Lung (tissue), 12 donors: ENCODE data around the gene UBA5. TPM values are rescaled to one million over a fixed set of nuclear protein-coding genes. Genes with fewer than 3 reads are reported as not detected.
A peak's percentile ranks its signal among the peaks of the same experiment; 100 is the strongest.

ENCODE experiments used
- ATAC-seq: fragments of 200-7000 bp; cut with Tn5 transposase; one replicate; pipeline ENCODE4 v1.9.1; 2020; ENCODE audit warnings: moderate number of reproducible peaks; ENCODE audit not compliant: insufficient read depth, low FRiP score
- DNase-seq, 3 donors: peaks; one replicate each; pipeline ENCODE4 v3.0.0-alpha.2; 2013 to 2017
- H3K27ac ChIP-seq, 2 donors: one replicate each; pipeline ENCODE4 v1.5.1; 2013; ENCODE audit warnings: mild to moderate bottlenecking in 2 of 2, moderate library complexity in 2 of 2, control low read depth in 1 of 2, inconsistent platforms in 1 of 2, low read depth in 1 of 2, low read length in 1 of 2
- H3K27me3 ChIP-seq, 3 donors: one replicate each; pipeline ENCODE4 v1.5.1; 2013; ENCODE audit warnings: low read length in 2 of 3; ENCODE audit not compliant: control insufficient read depth in 3 of 3, insufficient read depth in 3 of 3
- H3K36me3 ChIP-seq, 4 donors: one replicate each; pipeline ENCODE4 v1.5.1; 2013; ENCODE audit warnings: low read length in 4 of 4, mild to moderate bottlenecking in 1 of 4, moderate library complexity in 1 of 4; ENCODE audit not compliant: control insufficient read depth in 4 of 4, insufficient read depth in 4 of 4
- H3K4me1 ChIP-seq, 5 donors: one replicate each; pipeline ENCODE4 v1.5.1; 2013; ENCODE audit warnings: low read length in 5 of 5, mild to moderate bottlenecking in 2 of 5, moderate library complexity in 1 of 5; ENCODE audit not compliant: control insufficient read depth in 5 of 5, insufficient read depth in 5 of 5
- H3K4me3 ChIP-seq: one replicate; pipeline ENCODE4 v1.5.1; 2013; ENCODE audit warnings: mild to moderate bottlenecking, control low read depth, moderate library complexity
- H3K9ac ChIP-seq, 2 donors: one replicate each; pipeline ENCODE4 v1.5.1; 2013; ENCODE audit warnings: low read length in 2 of 2, control low read depth in 1 of 2; ENCODE audit not compliant: insufficient read depth in 1 of 2
- H3K9me3 ChIP-seq, 4 donors: one replicate each; pipeline ENCODE4 v1.5.1; 2013; ENCODE audit warnings: low read length in 3 of 4, mild to moderate bottlenecking in 1 of 4, moderate library complexity in 1 of 4; ENCODE audit not compliant: control insufficient read depth in 4 of 4, insufficient read depth in 3 of 4
- CTCF ChIP-seq: IDR thresholded peaks from 2 replicates; pipeline ENCODE4 v1.5.1; 2012; ENCODE audit warnings: mild to moderate bottlenecking; ENCODE audit errors: control extremely low read depth, extremely low read depth
- WGBS, 2 donors: extraction: QIAGEN DNeasy Blood & Tissue Kit; methylation state at CpG; one replicate each; pipeline ENCODE4 v1.1.7; 2013; 5-methylcytosine and 5-hydroxymethylcytosine counted together
- polyA plus RNA-seq, 2 donors: library from polyadenylated mRNA; stranded (reverse); fragments of 200-250 nt; gene quantifications; one replicate each; pipeline ENCODE4 v1.2.1, GENCODE V29; 2013
- total RNA-seq, 2 donors: library from RNA; depleted of rRNA in 1 of 2; stranded (reverse); fragments of >200 nt in 1 of 2; gene quantifications; one replicate each; pipeline ENCODE4 v1.2.1, GENCODE V29; 2014 to 2021
- donor health status: control.
- donor health status: control.
- donor health status: Bipolar disorder and iron deficiency.
- donor health status: healthy.
- donor health status: DM: yes; HTN: yes; CAD: no.

The UBA5 gene
- total and polyA plus RNA-seq, 4 donors, result 22.6 to 68.2 (median 33.9) TPM

GRCh38 chr3:132660811-132661070 lies 612 bp downstream of the UBA5 start:
- 1 to 4% methylated on average over 5 of the region's 5 CpGs for WGBS, 2 donors
- no peaks in the 10 kb centered on the region for H3K27me3 ChIP-seq
- DNase-seq (peak in 2 of 3 donors; percentile 35 to 57), ATAC-seq (no peak)
- peak overlapping the region; percentile 73 to 81 for H3K9ac ChIP-seq
- peak overlapping the region; percentile 93 to 99 for H3K27ac ChIP-seq
- H3K36me3 ChIP-seq, result no peaks in the 10 kb centered on the region
- peaks cover 0 to 25% (median 5%) of the 10 kb centered on the region in 5 donors for H3K4me1 ChIP-seq
- no peak for TF ChIP-seq CTCF
- H3K9me3 ChIP-seq, result no peaks in the 10 kb centered on the region
- H3K4me3 ChIP-seq, result peak overlapping the region; percentile 89

- DNase-seq (peak in 1 of 3 donors; percentile 6), ATAC-seq (no peak)
- Histone ChIP-seq H3K27ac (peak overlapping the region in 1 of 2 donors; percentile 93), H3K9me3 (no peaks in the 10 kb centered on the region), H3K4me1 (peaks cover 0 to 25% (median 5%) of the 10 kb centered on the region in 5 donors), H3K27me3 (no peaks in the 10 kb centered on the region), H3K36me3 (no peaks in the 10 kb centered on the region), H3K4me3 (peak overlapping the region; percentile 89), H3K9ac (peak overlapping the region; percentile 73 to 81)
- WGBS, 2 donors, result 15 to 26% methylated on average over 8 of the region's 8 CpGs
- no peak for TF ChIP-seq CTCF
These were observed 972 bp downstream of the UBA5 start for GRCh38 chr3:132661101-132661500.

GRCh38 chr3:132662212-132662611 lies 2.1 kb downstream of the UBA5 start:
- H3K9ac ChIP-seq, result no peak overlapping the region
- DNase-seq, result no peak
- H3K36me3 ChIP-seq, result peaks cover 0 to 6% (median 3%) of the 10 kb centered on the region in 4 donors
- TF ChIP-seq CTCF, result no peak
- H3K4me3 ChIP-seq, result no peak overlapping the region
- H3K9me3 ChIP-seq, result no peaks in the 10 kb centered on the region
- H3K27me3 ChIP-seq, result no peaks in the 10 kb centered on the region
- H3K4me1 ChIP-seq, result peaks cover 0 to 25% (median 5%) of the 10 kb centered on the region in 5 donors
- H3K27ac ChIP-seq, result no peak overlapping the region
- no peak for ATAC-seq

- DNase-seq (peak in 2 of 3 donors; percentile 27 to 64), ATAC-seq (no peak)
- Histone ChIP-seq H3K27ac (no peak overlapping the region), H3K36me3 (peaks cover 4 to 9% (median 4%) of the 10 kb centered on the region in 4 donors), H3K9me3 (no peaks in the 10 kb centered on the region), H3K4me3 (no peak overlapping the region), H3K9ac (no peak overlapping the region), H3K4me1 (peaks cover 0 to 17% (median 6%) of the 10 kb centered on the region in 5 donors), H3K27me3 (no peaks in the 10 kb centered on the region)
- WGBS, 2 donors, result 56 to 74% methylated on average over 3 of the region's 3 CpGs
- TF ChIP-seq CTCF, result no peak
These were observed 5.2 kb downstream of the UBA5 start for GRCh38 chr3:132665230-132665745.
